ENCODE results near the gene MISP.
"Not testable (repeated sequence)": the region's sequence is repeated elsewhere in the genome, so short reads cannot be mapped to it uniquely, and the experiment has no call there.

MISP gene

GRCh38 chr19:741506-742131, 9.3 kb upstream of the MISP start:
- H3K4me3 ChIP-seq (ENCODE audit: low read depth, low read length): no peak overlapping the region
- DNase-seq (ENCODE audit: low read depth): peak; percentile 27
- peak; percentile 11 for TF ChIP-seq CTCF (IDR thresholded peaks at IDR 0.05; ENCODE audit: insufficient read depth, low read depth, low read length, missing control alignments)

GRCh38 chr19:742540-743075, 8.3 kb upstream of the MISP start:
- no peak overlapping the region for H3K4me3 ChIP-seq (ENCODE audit: low read depth, low read length)
- no peak for TF ChIP-seq CTCF (IDR thresholded peaks at IDR 0.05; ENCODE audit: insufficient read depth, low read depth, low read length, missing control alignments)
- DNase-seq (ENCODE audit: low read depth): no peak

DNA sequence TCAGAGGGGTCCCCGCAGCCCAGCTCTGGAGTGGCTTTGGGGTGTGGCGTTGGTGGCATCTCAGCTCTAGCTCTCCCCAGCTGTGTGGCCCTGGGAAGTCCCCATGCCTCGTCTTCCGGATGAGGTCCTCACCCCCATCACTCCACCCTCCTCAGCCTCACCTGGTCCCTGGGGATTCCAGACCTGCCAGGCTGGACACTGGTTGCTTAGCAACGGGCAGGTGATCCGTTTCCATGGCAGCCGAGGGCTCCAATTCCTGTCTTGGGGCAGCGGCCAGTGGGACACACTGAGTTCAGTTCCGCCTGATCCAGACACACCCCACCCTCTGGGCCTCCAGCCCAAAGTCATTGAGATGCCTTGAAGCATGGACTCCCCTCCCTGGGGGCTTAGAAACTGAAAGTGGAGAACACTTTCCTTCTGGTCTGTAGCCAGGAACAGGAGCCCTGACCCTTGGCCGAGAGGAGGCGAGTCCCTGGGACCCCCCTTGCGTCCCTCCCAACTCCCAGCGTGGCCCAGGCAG, 7.7 kb upstream of the MISP start:
- TF ChIP-seq CTCF (IDR thresholded peaks at IDR 0.05; ENCODE audit: insufficient read depth, low read depth, low read length, missing control alignments): no peak
- DNase-seq (ENCODE audit: low read depth): peak; percentile 74
- no peak overlapping the region for H3K4me3 ChIP-seq (ENCODE audit: low read depth, low read length)

- not testable (repeated sequence) for DNase-seq (ENCODE audit: low read depth); H3K4me3 ChIP-seq (ENCODE audit: low read depth, low read length)
Observed at GRCh38 chr19:745138-745537, 5.8 kb upstream of the MISP start.

DNA sequence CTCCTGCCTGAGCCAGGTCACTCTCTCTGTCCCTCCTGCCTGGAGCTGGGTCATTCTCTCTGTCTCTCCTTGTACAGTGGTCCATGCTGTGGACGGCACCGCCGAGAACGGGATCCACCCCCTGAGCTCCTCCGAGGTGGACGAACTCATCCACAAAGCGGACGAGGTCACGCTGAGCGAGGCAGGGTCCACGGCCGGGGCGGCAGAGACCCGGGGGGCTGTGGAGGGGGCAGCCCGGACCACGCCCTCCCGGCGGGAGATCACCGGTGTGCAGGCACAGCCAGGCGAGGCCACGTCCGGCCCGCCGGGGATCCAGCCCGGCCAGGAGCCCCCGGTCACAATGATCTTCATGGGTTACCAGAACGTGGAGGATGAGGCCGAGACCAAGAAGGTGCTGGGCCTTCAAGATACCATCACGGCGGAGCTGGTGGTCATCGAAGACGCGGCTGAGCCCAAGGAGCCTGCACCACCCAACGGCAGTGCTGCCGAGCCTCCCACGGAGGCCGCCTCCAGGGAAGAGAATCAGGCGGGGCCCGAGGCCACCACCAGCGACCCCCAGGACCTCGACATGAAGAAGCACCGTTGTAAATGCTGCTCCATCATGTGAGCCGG, 4.6 kb upstream of the MISP start:
- no peak overlapping the region for H3K4me3 ChIP-seq (ENCODE audit: low read depth, low read length)
- no peak for TF ChIP-seq CTCF (IDR thresholded peaks at IDR 0.05; ENCODE audit: insufficient read depth, low read depth, low read length, missing control alignments)
- no peak for DNase-seq (ENCODE audit: low read depth)

GRCh38 chr19:746956-747355, 4.0 kb upstream of the MISP start:
- no peak overlapping the region for H3K4me3 ChIP-seq (ENCODE audit: low read depth, low read length)
- no peak for TF ChIP-seq CTCF (IDR thresholded peaks at IDR 0.05; ENCODE audit: insufficient read depth, low read depth, low read length, missing control alignments)
- no peak for DNase-seq (ENCODE audit: low read depth)

DNA sequence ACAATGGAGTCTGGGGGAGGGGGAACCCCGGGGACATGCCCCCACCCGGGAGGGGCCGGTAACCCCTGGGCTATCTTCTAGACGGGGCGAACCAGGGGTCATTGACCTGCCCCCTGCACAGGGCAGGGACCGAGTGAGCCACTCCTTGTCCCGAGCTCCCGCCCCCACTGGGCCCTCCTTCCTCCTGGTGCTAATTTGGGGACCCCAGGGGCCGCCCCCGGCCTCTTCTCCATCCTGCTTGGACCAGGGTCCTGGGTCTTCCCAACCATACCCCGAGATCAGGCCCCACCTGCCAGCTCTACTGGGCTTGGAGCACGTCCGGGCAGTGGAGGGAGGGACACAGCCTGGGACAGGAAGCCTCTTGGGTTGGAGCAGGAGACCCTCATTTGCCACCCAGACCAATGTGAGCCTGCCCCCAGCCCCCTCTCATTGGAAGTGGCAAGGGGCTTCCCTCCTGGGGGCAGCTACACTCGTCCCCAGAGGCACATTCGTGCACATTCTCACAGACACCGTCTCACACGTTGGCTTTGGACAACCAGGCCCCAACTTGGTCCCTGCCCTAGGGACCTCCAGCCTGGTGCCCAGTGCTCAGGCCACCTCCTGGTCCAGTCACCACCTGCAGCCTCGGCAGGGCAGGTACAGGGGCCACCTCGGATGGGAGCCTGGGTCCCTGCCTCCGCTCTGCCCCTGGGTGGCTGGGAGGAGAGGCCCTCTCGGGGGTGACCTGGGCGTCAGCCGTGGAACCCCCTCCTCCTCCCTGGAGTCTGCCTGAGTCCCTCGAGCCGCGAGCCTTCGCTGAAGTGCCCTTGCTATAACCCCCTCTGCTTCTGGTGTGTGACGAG, 3.3 kb upstream of the MISP start:
- H3K4me3 ChIP-seq (ENCODE audit: low read depth, low read length): no peak overlapping the region
- no peak for TF ChIP-seq CTCF (IDR thresholded peaks at IDR 0.05; ENCODE audit: insufficient read depth, low read depth, low read length, missing control alignments)
- no peak for DNase-seq (ENCODE audit: low read depth)

Data from GM12865 (cell line).